ENCODE results near the gene GPR37L1.
"Not testable (repeated sequence)": the region's sequence is repeated elsewhere in the genome, so short reads cannot be mapped to it uniquely, and the experiment has no call there.

Gene GPR37L1

GRCh38 chr1:202171292-202172014 is 48.7 kb downstream of the GPR37L1 start:
- no peak for DNase-seq

DNA sequence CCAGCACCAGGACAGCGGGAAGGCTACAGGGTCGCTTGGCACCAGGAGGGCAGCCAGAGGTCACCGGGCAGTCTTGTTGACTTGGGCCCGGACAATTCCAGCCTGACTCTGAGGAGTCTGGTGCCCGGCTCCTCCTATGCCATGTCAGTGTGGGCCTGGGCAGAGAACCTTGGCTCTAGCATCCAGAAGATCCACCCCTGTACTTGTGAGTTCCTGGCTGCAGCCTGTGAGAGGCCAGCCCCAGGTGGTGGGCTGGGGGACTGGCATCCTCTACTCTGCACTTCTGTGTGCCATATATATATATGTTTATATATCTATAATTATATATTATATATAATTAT is 49.3 kb downstream of the GPR37L1 start:
- DNase-seq = no peak

DNA sequence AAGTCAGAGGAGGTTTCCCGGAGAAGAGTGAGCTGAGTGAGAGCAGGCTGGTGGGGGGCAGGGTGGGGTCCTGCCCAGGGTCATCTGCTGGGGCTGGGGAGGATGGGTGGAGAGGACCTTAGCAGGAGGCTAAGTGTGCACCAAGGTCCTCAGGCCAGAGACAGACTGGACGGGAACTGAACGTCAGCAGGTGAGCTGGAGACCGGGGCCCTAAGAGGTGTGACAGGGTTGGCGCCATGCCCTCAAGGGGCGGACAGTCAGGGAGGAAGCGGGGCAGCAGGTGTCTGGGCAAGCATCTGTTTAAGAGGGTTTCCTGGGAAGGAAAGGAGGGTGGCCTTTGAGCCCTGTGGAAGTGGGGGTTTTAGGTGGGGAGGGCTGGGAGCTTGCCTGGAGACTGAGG is 51.3 kb downstream of the GPR37L1 start:
- DNase-seq = no peak

GRCh38 chr1:202176949-202177927 is 54.5 kb downstream of the GPR37L1 start:
- no peak for DNase-seq

DNA sequence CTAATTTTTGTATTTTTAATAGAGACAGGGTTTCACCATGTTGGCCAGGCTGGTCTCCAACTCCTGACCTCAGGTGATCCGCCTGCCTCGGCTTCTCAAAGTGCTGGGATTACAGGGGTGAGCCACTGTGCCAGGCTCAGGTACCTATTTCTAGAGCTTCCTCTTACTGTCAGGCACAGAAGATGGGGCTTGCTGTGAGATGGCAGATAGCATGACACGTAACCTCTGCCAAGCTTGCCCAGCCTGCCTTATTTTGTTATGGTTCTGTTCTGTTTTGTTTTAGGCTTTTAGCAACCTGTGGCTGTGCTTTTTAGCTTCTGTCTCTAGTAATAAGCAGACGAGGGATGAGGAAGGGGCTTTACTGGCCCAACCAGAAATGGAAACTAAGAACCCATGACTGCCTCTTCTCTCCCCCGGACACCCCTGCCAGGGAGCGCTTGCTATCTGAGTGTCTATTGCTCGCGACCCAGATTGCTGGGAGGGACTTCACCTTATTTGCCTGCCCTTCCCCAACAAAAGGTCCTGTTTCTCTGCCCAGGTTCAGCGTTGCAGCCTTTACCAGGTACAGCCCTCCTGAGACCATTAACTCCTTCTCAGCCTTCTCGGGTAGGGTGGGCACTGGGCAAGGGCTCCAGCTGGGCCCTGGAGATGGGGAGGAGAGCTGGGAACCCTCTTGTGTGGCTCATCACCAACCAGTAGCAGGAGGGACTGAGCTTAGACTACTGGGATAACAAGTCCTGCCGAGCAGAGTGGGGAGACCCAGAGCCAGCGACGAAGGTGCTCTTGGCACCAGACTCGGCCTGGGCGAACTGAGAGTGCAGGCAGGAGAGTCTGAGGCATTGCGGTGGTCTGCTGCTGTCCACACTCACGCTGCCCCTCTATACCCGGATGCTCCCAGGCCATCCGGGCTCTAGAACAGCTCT is 57.4 kb downstream of the GPR37L1 start:
- no peak for DNase-seq

DNA sequence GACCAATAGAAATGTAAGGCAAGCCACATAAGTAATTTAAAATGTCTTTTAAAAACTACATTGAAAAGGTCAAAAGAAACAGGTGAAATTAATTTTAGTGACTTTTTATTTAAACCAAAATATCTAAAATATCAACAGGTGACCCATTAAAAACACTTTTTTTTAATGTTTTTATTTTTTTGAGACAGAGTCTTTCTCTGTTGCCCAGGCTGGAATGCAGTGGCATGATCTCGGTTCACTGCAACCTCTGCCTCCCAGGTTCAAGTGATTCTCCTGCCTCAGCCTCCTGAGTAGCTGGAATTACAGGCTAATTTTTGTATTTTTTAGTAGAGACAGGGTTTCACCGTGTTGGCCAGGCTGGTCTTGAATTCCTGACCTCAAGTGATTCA is 58.0 kb downstream of the GPR37L1 start:
- not testable (repeated sequence) for DNase-seq

DNA sequence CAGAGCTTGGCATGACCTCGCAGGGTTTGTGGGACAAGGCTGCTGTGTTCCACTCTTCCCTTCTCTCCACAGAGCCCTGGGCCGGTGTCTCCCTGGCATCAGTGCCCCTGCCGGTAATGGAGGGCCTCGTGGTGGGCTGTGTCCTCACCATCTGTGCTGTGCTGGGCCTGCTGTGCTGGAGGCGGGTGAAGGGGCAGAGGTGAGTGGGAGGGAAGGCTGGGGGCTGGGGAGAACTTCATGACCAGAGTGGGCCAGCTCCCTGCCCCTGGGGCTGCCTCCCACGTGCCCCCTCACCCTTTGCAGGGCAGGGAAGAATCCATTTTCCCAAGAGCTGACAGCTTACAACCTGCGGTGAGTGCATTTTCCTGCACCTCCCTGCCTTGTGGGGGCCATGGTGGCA is 58.9 kb downstream of the GPR37L1 start:
- DNase-seq = no peak

GRCh38 chr1:202182040-202182877 is 59.5 kb downstream of the GPR37L1 start:
- DNase-seq = no peak
